Neural progenitor cell (in vitro differentiated cells): ENCODE measurements around the gene WAC.

ENCODE experiments used
- EZH2 ChIP-seq: fragments of 200-600 bp; sonication (generic); IDR thresholded peaks from 2 replicates; pipeline ENCODE4 v1.6.1; 2017; ENCODE audit warnings: antibody characterized with exemption, mild to moderate bottlenecking, moderate library complexity
- TF ChIP-seq, protein P1 (sequence below): fragments of 200-600 bp; sonication (generic); IDR thresholded peaks from 2 replicates; pipeline ENCODE4 v1.5.1; 2017; ENCODE audit warnings: antibody characterized with exemption, mild to moderate bottlenecking

DNA sequence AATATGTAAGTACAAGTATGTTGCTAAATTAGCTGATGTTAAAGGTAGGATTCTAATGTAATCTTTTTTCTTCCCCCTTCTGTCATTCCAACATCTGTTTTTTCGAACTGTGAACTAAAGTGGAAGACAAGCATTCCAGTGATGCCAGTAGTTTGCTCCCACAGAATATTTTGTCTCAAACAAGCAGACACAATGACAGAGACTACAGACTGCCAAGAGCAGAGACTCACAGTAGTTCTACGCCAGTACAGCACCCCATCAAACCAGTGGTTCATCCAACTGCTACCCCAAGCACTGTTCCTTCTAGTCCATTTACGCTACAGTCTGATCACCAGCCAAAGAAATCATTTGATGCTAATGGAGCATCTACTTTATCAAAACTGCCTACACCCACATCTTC, 62.7 kb downstream of the WAC start:
- TF ChIP-seq, protein P1, sequence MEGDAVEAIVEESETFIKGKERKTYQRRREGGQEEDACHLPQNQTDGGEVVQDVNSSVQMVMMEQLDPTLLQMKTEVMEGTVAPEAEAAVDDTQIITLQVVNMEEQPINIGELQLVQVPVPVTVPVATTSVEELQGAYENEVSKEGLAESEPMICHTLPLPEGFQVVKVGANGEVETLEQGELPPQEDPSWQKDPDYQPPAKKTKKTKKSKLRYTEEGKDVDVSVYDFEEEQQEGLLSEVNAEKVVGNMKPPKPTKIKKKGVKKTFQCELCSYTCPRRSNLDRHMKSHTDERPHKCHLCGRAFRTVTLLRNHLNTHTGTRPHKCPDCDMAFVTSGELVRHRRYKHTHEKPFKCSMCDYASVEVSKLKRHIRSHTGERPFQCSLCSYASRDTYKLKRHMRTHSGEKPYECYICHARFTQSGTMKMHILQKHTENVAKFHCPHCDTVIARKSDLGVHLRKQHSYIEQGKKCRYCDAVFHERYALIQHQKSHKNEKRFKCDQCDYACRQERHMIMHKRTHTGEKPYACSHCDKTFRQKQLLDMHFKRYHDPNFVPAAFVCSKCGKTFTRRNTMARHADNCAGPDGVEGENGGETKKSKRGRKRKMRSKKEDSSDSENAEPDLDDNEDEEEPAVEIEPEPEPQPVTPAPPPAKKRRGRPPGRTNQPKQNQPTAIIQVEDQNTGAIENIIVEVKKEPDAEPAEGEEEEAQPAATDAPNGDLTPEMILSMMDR, result no peak
- TF ChIP-seq EZH2, result no peak
